ENCODE results near the gene MFSD11. TPM values are rescaled to one million over a fixed set of nuclear protein-coding genes. Genes with fewer than 3 reads are reported as not detected.

Gene MFSD11
- total RNA-seq, 1 donor from 2014 or later: 27.0 TPM

Other genes with a start within 250 kb of the MFSD11 start
- 41.6 TPM for gene RHBDF2, start 236.7 kb upstream of the MFSD11 start, total RNA-seq
- gene CYGB, start 200.4 kb upstream of the MFSD11 start, total RNA-seq: 24.6 TPM
- gene PRCD, start 198.1 kb upstream of the MFSD11 start, total RNA-seq: 11.5 TPM
- 28.7 TPM for gene ST6GALNAC2, start 152.3 kb upstream of the MFSD11 start, total RNA-seq
- gene ST6GALNAC1, start 94.4 kb upstream of the MFSD11 start, total RNA-seq: 11.3 TPM
- 129 TPM for gene MXRA7, start 27.2 kb upstream of the MFSD11 start, total RNA-seq
- gene JMJD6, start 11.5 kb upstream of the MFSD11 start, total RNA-seq: 28.2 TPM
- 28.5 TPM for gene METTL23, start 11.3 kb upstream of the MFSD11 start, total RNA-seq
- gene SRSF2, start 788 bp upstream of the MFSD11 start, total RNA-seq: 231 TPM
- 1.7 TPM for gene MGAT5B, start 130.3 kb downstream of the MFSD11 start, total RNA-seq

Data from ureter (tissue), 1 donor.